Heart right ventricle (tissue), 16 donors: Measurements from ENCODE around the gene SDHC. TPM values are rescaled to one million over a fixed set of nuclear protein-coding genes. Genes with fewer than 3 reads are reported as not detected.
A peak's percentile ranks its signal among the peaks of the same experiment; 100 is the strongest.

Experiments
- ATAC-seq, 8 donors: fragments of 200-7000 bp; cut with Tn5 transposase; one replicate each; pipeline ENCODE4 v1.9.1; 2020; ENCODE audit warnings: mild to moderate bottlenecking in 8 of 8, moderate library complexity in 8 of 8, moderate number of reproducible peaks in 1 of 8
- DNase-seq, 2 donors: peaks; one replicate each; pipeline ENCODE4 v3.0.0-alpha.2; 2020
- H3K27ac ChIP-seq, 10 donors: fragments of 200-600 bp; sonication (generic) in 2 of 10; one replicate each; pipeline versions ENCODE4 v1.5.0 to v1.8.0; 2020 to 2022; ENCODE audit warnings: mild to moderate bottlenecking in 3 of 10
- H3K27me3 ChIP-seq, 7 donors: fragments of 200-600 bp; one replicate each; pipeline ENCODE4 v1.8.0; 2021 to 2022; ENCODE audit warnings: mild to moderate bottlenecking in 2 of 7
- H3K36me3 ChIP-seq, 9 donors: fragments of 200-600 bp; sonication (generic) in 1 of 9; one replicate each; pipeline versions ENCODE4 v1.5.0 to v1.8.0; 2020 to 2022; ENCODE audit warnings: mild to moderate bottlenecking in 2 of 9
- H3K4me1 ChIP-seq, 9 donors: fragments of 200-600 bp; sonication (generic) in 1 of 9; one replicate each; pipeline versions ENCODE4 v1.5.0 to v1.8.0; 2020 to 2022; ENCODE audit warnings: mild to moderate bottlenecking in 4 of 9
- H3K4me3 ChIP-seq, 10 donors: fragments of 200-600 bp; sonication (generic) in 2 of 10; one replicate each; pipeline versions ENCODE4 v1.5.0 to v1.8.0; 2020 to 2022; ENCODE audit warnings: mild to moderate bottlenecking in 7 of 10, moderate library complexity in 2 of 10
- H3K9me3 ChIP-seq, 11 donors: fragments of 200-600 bp in 10 of 11; sonication (generic) in 2 of 11; one replicate each; pipeline versions ENCODE4 v1.5.0 to v1.8.0; 2013 to 2022; ENCODE audit warnings: mild to moderate bottlenecking in 2 of 11, control low read depth in 1 of 11, moderate library complexity in 1 of 11
- CTCF ChIP-seq, 9 donors: fragments of 200-600 bp; sonication (generic) in 2 of 9; IDR thresholded peaks; one replicate each; pipeline versions ENCODE4 v1.5.0 to v1.8.0; 2021 to 2022; ENCODE audit warnings: antibody characterized with exemption in 9 of 9, mild to moderate bottlenecking in 5 of 9, moderate library complexity in 1 of 9
- WGBS, 2 donors: extraction: QIAGEN DNeasy Blood & Tissue Kit; methylation state at CpG; one replicate each; pipeline ENCODE4 v1.1.7; 2013; ENCODE audit warnings: inconsistent platforms in 1 of 2; 5-methylcytosine and 5-hydroxymethylcytosine counted together
- intact Hi-C, 10 donors: fragments of 100-400 bp; cut with DNase I; formaldehyde crosslinking; loops; one replicate each; pipeline versions ENCODE4 v1.11.1 to v1.14.2; 2022
- polyA plus RNA-seq, 2 donors: library from polyadenylated mRNA; stranded (reverse); fragments of 200-250 nt; gene quantifications; one replicate each; pipeline ENCODE4 v1.2.3, GENCODE V29; 2013
- total RNA-seq, 10 donors: library from RNA; stranded (reverse); fragmentation: NEBNext Ultra II Directional in 3 of 10; extraction: Animal tissue kit (Norgen Biotek cat#: 25700) in 3 of 10; gene quantifications; one replicate each; pipeline versions ENCODE4 v1.2.1 to v1.2.4, GENCODE V29; 2021 to 2023
- donor health status: Arrhythmogenic right ventricular cardiomyopathy.
- donor health status: ischemic (EF 13 %, LVEDD 7.1; RV severe dilation, severe dysfunction).
- donor health status: healthy with polysubstance abuse.
- donor health status: DM: no; HTN: yes; CAD: no.
- donor health status: DM: no; HTN: no; CAD: no.
- donor health status: ischemic (EF 25% LVEDD 6.9; RV normal size, moderate dysfunction).
- donor health status: ischemic (EF 25% LVEDD 5.7; RV mildly dilated, moderate dysfunction).
- donor health status: healthy.
- donor health status: DM: yes; HTN: yes; CAD: no.
- donor health status: Ischemic cardiomyopathy.
- donor health status: ischemic (EF 35%, LVEDD 5.7; RV mildly dilated, moderate dysfunction).
- donor health status: nonischemic (EF 11% LVEDD 7.7; RV severe dilation, severe dysfunction).
- donor health status: DM: yes; HTN: yes; CAD: no.
- donor health status: PGD.
- donor health status: ischemic (EF 29% LVEDD 5.4; RV normal size, mild dysfunction).
- donor health status: nonischemic (EF 23%, LVEDD 6.1; RV moderate dilation, normal function).

Gene SDHC
- total and polyA plus RNA-seq, 12 donors: 18.1 to 459 (median 397) TPM

- 28 to 31% methylated on average over 6 of the region's 6 CpGs for WGBS, 2 donors
- Histone ChIP-seq H3K4me3 (no peak within 1 kb of the TSS), H3K9me3 (no peaks in the 10 kb centered on the region), H3K27me3 (no peaks in the 10 kb centered on the region), H3K27ac (peak within 1 kb of the TSS in 6 of 10 donors; percentile 8 to 69 (median 27)), H3K36me3 (peaks cover 0 to 45% (median 0%) of the 10 kb centered on the region in 9 donors), H3K4me1 (peaks cover 0 to 14% (median 7%) of the 10 kb centered on the region in 9 donors)
- peak; percentile 88 to 96 (median 93) for ATAC-seq
- intact Hi-C loops: loop anchor here in 4 of 10 donors (5.0 kb wide), 2 partner anchors 61 to 141 kb away; partner anchors contain the start of genes TOMM40L (in 3 of the 4) and MPZ (in 1 of the 4)
- DNase-seq: peak; percentile 35 to 79
- TF ChIP-seq CTCF (IDR thresholded peaks at IDR 0.05): peak in 6 of 9 donors; percentile 25 to 54 (median 35)
These were observed 53.7 kb downstream of the SDHC start, which contains the start of gene CFAP126 for GRCh38 chr1:161367684-161368400. Gene CFAP126, minus strand, starts transcription at chr1:161367876. Its CDS starts 8 bp downstream, at chr1:161367868.

GRCh38 chr1:161373442-161373841, 59.3 kb downstream of the SDHC start:
- TF ChIP-seq CTCF (IDR thresholded peaks at IDR 0.05): no peak
- Histone ChIP-seq H3K27ac (no peak overlapping the region), H3K4me3 (no peak overlapping the region), H3K36me3 (no peaks in the 10 kb centered on the region), H3K27me3 (no peaks in the 10 kb centered on the region), H3K4me1 (peaks cover 0 to under 1% (median 0%) of the 10 kb centered on the region in 9 donors), H3K9me3 (no peaks in the 10 kb centered on the region)
- ATAC-seq (no peak), DNase-seq (no peak)
- intact Hi-C loops: no loop called here

GRCh38 chr1:161374373-161374772, 60.2 kb downstream of the SDHC start:
- peak in 3 of 9 donors; percentile 12 to 20 (median 14) for TF ChIP-seq CTCF (IDR thresholded peaks at IDR 0.05)
- 48 to 51% methylated on average over 2 of the region's 2 CpGs for WGBS, 2 donors

GRCh38 chr1:161378014-161378413, 63.8 kb downstream of the SDHC start:
- Histone ChIP-seq H3K27ac (no peak overlapping the region), H3K4me1 (peaks cover 0 to 18% (median 0%) of the 10 kb centered on the region in 9 donors), H3K9me3 (no peaks in the 10 kb centered on the region), H3K4me3 (no peak overlapping the region), H3K36me3 (no peaks in the 10 kb centered on the region), H3K27me3 (no peaks in the 10 kb centered on the region)
- TF ChIP-seq CTCF (IDR thresholded peaks at IDR 0.05): no peak
- DNase-seq (no peak), ATAC-seq (peak in 1 of 8 donors; percentile 13)
- 84 to 89% methylated on average over 5 of the region's 5 CpGs for WGBS, 2 donors
- intact Hi-C loops: loop anchor here in 1 of 10 donors (5.0 kb wide), 1 partner anchor 166 kb away; no protein-coding TSS in a partner anchor

More at GRCh38 chr1:161374373-161374772, 60.2 kb downstream of the SDHC start:
- Histone ChIP-seq H3K36me3 (no peaks in the 10 kb centered on the region), H3K4me1 (peaks cover 0 to 3% (median 0%) of the 10 kb centered on the region in 9 donors), H3K27ac (no peak overlapping the region), H3K27me3 (no peaks in the 10 kb centered on the region), H3K4me3 (no peak overlapping the region), H3K9me3 (no peaks in the 10 kb centered on the region)
- ATAC-seq: no peak
- DNase-seq: no peak
- intact Hi-C loops: no loop called here
